Measurements from ENCODE around the gene RELN.

DNA sequence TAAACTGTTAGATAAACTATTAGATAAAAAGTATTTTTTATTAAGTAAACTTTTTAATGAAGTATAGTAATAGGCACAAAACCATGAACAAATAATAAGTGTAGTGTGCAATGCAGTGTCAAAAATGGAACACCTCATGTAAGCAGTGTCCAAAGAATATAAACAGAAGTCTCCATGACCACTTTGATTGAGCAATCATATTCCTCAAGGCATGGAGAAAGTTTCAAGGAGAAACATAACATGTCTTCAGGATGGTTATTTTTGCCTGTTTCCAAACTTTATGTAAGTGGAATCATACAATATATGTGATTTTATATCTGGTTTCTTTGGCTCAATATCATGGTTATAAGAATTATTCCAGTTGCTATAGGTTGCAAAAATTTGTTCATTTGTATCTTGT, 6.1 kb upstream of the RELN start:
- TF ChIP-seq EZH2 (IDR thresholded peaks at IDR 0.05; ENCODE audit: low read length, unreplicated experiment), result no peak
- TF ChIP-seq, protein P1, sequence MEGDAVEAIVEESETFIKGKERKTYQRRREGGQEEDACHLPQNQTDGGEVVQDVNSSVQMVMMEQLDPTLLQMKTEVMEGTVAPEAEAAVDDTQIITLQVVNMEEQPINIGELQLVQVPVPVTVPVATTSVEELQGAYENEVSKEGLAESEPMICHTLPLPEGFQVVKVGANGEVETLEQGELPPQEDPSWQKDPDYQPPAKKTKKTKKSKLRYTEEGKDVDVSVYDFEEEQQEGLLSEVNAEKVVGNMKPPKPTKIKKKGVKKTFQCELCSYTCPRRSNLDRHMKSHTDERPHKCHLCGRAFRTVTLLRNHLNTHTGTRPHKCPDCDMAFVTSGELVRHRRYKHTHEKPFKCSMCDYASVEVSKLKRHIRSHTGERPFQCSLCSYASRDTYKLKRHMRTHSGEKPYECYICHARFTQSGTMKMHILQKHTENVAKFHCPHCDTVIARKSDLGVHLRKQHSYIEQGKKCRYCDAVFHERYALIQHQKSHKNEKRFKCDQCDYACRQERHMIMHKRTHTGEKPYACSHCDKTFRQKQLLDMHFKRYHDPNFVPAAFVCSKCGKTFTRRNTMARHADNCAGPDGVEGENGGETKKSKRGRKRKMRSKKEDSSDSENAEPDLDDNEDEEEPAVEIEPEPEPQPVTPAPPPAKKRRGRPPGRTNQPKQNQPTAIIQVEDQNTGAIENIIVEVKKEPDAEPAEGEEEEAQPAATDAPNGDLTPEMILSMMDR (conservative IDR thresholded peaks at IDR 0.05; ENCODE audit: low read depth, low read length), result no peak
- no peak for TF ChIP-seq EZH2phosphoT487 (IDR thresholded peaks at IDR 0.05; ENCODE audit: borderline replicate concordance, low read length)
